HG03175 (cell line): Measurements from ENCODE around the gene SPATA2L.

Experiments used
- ATAC-seq: cut with Tn5 transposase; IDR thresholded peaks from one replicate; pipeline ENCODE4 v1.9.1; 2021; ENCODE audit warnings: mild to moderate bottlenecking, moderate library complexity; ENCODE audit not compliant: unreplicated experiment

SPATA2L gene

GRCh38 chr16:89658221-89658879 lies 43.2 kb downstream of the SPATA2L start:
- no peak for ATAC-seq

DNA sequence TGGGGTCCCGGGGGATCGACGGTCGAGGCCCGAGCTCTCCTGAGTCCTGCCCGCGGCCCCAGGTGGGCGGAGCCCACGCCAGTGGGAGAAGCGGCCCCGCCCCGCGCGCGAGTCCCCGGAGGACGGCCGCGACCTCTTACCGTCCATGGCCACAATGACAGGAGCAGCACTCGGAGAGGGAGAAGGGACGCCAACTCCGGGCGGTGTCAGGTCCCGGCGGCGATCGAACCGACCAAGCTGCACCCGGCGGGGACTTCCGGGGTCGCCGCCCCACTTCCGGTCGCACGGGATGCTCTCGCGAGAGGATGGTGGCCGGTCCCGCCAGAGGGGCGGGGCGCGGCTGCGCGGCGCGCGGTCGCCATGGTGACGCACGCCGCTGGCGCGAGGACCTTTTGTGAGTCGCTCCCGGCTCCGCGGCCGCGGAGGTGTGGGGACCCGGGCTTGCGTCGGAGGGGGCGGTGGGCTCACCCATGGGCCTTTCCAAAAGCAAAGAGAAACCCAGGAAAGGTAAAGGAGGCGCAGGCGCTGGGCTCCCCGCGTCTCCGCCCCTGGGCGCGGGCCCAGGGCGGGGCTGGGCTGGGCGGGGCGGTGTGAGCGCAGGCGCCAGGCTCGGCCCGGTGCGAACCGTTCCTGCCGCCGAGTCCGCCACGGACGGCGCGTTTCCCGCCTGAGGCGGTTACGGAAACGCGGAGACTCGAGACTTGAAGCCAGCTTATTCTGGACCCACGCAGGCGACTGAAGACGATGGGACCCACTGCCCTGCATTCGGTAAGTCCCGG lies 43.9 kb downstream of the SPATA2L start, which contains the start of the genes CHMP1A and SPATA33:
CHMP1A (minus strand) TSS at position 267 of the 779 bp plus-strand sequence; CDS start at position 147, 120 bp downstream.
SPATA33 (plus strand) TSS at position 395 of the 779 bp plus-strand sequence; CDS start at position 471, 76 bp downstream.
- ATAC-seq: peak; percentile 94

DNA sequence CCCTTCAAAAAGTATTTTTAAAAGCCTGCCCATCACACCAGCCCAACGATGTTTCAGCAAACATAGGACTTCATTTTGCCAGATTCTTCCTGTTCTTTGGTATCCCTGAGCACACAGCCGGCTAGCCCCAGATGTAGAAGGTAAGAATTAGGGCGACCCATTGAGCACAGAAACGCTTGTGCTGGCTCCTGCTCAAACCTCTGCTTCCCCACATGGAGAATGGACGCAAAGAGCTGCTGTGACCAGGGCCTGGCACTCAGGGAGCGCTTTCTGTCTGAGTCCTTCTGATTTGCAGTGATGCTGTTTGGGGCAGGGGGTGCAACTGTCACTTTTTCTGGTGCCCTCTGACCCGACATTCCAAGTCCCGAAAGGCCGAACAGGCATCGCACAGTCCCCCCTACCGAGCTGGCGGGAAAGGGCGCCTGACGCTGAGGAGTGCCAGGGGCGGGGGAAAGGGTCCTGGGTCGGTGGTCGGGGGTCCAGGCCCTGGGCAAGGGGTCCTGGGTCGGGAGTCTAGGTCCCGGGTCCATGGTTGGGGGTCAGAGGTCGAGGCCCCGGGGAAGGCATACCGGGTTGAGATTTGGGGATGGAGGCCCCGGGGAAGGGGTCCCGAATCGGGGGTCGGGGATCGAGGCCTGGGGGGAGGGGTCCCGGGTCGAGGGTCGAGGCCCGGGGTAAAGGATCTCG lies 44.9 kb downstream of the SPATA2L start:
- no peak for ATAC-seq

DNA sequence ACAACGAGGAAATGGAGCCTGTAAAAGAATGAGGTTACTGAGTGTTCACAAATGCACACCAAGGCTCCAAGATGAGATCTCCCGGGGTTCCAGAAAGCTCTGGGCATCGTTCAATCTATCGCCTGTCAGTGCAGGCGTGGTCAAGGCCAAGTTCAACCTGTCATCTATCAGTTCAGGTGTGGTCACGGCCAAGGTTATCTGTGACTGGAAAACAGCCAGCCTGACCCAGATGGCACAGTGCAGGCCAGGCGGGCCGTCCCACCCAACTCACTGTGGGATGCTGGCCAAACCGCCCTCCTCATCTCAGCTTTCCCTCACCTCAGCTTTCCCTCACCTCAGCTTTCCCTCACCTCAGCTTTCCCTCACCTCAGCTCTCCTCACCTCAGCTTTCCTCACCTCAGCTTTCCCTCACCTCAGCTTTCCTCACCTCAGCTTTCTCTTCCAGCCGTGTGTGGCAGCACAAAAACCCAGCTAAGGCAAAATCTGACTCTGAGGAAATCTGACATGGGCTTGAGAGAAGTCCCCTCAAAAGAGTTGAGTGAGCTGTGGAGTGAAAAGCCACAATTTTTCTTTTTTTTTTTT lies 46.4 kb downstream of the SPATA2L start:
- ATAC-seq: no peak

- no peak for ATAC-seq
Observed at GRCh38 chr16:89653656-89654295, 47.7 kb downstream of the SPATA2L start.

DNA sequence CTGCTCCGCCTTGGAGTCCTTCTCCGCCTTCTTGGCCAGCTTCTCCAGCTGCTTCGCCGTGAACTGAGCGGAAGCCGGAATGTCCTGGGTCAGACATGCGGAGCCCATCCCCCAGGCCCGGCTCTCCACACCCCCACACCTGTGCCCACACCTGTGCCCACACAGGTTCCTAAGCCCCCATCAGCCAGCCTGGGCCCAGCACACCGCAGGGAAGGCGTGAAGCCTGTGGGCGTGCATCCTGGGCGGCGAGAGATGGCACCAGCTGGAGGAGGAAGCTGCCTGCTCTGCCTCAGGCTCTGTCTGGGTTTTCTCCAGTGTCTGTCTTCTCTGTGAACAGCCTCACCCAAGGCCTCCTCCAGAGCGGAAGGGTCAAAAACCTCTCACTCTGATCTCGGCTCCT lies 49.9 kb downstream of the SPATA2L start:
- no peak for ATAC-seq

DNA sequence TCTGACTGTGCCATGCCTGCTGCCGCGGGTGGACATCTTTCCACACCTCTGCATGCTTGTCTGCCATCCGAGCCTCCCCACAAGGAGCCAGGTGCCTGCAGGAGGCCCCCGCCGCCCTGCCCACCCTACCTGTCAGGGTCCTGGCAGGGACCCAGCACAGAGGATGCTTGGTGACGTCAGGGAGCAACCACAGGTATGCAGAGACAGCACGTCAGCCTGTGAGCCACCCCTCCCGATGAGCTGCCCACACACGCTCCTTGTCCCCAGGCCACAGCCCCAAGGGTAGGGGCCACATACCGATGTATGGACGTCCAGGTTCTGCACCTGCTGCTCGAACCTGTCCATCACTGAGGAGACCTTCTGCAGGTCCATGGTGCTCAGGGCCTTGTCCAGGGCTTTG lies 54.6 kb downstream of the SPATA2L start:
- ATAC-seq: no peak
